ENCODE measurements around the gene MIP. TPM values are rescaled to one million over a fixed set of nuclear protein-coding genes. Genes with fewer than 3 reads are reported as not detected.

The MIP gene
- not detected in 2 replicates for total RNA-seq

GRCh38 chr12:56454557-56454956 lies at the start of gene MIP:
MIP (minus strand) TSS chr12:56454657; CDS start chr12:56454613, 44 bp downstream.

DNA sequence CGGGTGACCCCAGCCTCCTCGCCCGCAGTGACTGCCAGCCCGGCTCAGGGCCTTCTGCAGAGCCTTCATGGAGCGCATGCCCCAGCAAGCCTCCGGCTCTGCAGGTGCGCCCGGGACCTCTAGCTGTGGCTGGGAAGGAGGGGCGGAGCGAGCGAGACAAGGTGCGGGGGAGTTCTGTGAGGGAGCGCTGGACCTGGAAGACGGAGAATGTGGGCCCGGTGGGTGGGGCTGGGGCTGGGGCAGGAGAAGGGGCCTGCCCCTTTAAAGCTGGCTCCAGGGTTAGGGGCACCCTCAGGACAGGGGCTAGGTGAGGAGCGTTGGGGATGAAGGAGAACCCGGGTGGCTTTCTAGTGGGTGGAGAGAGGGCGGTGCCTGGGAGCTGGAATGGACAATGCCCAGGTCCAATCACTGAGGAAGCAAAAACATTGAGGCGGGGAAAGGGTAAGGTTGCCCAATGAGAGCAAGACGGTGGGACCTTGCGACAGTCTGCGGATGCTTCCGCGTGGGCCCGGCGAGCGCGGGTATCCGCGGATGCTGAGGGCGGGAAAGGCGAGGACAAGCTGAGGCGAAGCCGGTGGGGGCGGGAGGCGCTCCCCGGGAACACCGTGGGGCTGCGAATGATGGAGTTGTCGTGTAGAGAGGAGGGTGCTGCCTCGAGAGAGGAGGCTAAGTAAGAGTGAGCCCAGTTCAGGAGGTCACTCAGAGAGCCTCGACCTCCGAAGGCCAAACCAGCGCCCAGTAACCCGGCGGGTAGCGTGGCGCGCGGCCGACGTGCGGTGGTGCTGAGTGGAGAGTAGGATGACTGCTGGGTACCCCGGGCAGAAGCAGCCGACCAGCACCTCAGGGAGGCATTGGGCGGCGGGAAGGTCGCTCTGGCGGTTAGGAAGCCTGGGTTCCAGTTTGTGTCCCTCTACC lies 33.8 kb upstream of the MIP start, which contains the start of gene GLS2:
Gene GLS2 (minus strand): TSS at position 121 of the 915 bp plus-strand sequence. CDS start 43 bp downstream, at position 78.

DNA sequence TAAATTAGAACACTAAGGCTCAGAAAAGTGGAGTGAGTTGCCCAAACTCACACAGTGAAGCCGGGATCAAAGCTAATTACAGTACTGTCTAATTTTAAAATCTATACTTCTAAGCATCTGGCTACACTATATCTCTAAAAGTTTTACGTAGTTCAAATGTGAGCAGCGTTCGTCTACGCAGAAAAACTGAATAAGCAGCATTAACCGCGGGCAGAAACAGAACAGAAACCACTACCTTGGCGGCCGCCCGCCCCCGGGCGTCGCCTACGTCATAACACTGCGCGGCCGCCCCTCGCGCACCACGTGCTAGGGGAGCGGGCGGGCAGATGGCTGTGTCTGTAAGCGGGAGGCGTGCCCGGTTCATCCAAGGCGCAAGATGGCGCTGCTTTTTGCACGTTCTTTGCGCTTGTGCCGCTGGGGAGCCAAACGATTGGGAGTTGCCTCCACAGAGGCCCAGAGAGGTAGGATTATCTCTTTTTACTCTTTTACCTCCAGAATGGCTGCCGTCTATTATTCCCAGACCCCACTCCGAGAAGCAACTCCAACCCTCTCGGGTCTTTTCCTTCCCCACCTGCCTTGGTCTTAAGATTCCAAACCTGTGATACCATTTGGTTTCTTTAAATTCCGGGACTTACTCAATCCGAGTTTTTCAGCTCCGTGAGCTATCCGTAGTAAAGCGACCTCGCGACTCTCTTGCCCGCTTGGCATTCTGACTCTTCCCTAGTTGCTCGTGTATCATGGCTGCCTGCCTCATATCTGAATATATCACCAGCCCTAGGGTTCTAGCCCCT lies 14.0 kb upstream of the MIP start, which contains the start of gene SPRYD4:
Gene SPRYD4 (plus strand): TSS at position 363 of the 791 bp plus-strand sequence. CDS start 14 bp downstream, at position 377.

DNA sequence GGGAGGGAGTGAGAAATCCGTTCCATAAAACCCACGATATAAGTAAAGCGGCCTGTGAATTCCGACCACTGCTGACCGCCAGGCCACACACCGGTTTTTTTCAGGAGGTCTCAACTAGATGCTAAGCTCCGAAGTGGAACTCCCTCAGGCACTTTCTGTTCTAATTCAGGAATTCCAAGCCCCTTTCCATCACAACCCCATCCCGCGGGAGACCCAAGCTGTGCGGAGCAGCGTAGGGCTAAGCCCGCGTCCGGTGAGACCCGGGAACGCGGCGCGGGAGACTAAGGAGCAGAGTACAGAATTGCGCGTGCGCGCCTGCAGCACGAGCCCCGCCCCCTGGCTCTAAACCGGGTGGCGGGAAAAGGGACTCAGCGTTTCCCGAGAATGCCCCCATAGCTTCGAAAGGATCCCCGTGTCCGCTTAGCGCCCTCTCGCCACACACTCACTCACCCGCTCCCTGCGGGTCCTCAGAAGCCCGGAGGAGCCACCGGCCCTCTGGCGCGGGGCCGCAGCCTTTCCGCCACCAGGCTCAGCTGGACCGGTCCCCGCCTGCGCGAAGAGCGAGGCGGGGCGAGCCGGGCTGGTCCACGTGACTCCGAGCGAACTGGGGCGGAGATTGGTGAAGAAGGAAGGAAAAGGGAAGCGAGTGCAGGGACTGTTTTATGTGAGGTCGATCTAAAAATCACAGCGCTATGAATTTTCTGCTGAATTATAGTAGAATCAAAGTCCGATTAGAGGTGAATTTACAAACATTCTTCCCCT lies 5.4 kb downstream of the MIP start, which contains the start of gene TIMELESS:
Gene TIMELESS (minus strand): TSS at position 567 of the 762 bp plus-strand sequence. CDS start 15,256 bp downstream, outside the sequence.

Other genes starting within 250 kb of the MIP start
- 69.4 and 113 TPM in 2 replicates for gene RNF41, start 232.7 kb downstream of the MIP start, total RNA-seq
- gene NABP2, start 230.3 kb downstream of the MIP start, total RNA-seq, result 29.3 and 31.5 TPM in 2 replicates
- not detected in 2 replicates for gene SLC39A5, start 224.6 kb downstream of the MIP start, total RNA-seq
- gene ANKRD52, start 196.3 kb downstream of the MIP start, total RNA-seq, result 15.3 and 23.5 TPM in 2 replicates
- gene COQ10A, start 187.7 kb downstream of the MIP start, total RNA-seq, result 12.5 and 13.9 TPM in 2 replicates
- gene CS, start 154.3 kb downstream of the MIP start, total RNA-seq, result 75.0 and 76.6 TPM in 2 replicates
- gene CNPY2, start 138.7 kb downstream of the MIP start, total RNA-seq, result 77.7 and 92.1 TPM in 2 replicates
- 14.1 and 19.2 TPM in 2 replicates for gene PAN2, start 120.7 kb downstream of the MIP start, total RNA-seq
- gene IL23A, start 115.8 kb downstream of the MIP start, total RNA-seq, result not detected in 2 replicates
- gene STAT2, start 94.5 kb downstream of the MIP start, total RNA-seq, result 128 and 161 TPM in 2 replicates
- not detected in 2 replicates for gene APOF, start 91.8 kb downstream of the MIP start, total RNA-seq
- gene TIMELESS, start 5.2 kb downstream of the MIP start, total RNA-seq, result 2.5 and 6.8 TPM in 2 replicates
- gene SPRYD4, start 13.9 kb upstream of the MIP start, total RNA-seq, result 0.51 and 1.3 TPM in 2 replicates
- gene GLS2, start 33.5 kb upstream of the MIP start, total RNA-seq, result not detected in 2 replicates
- 12.6 and 15.2 TPM in 2 replicates for gene RBMS2, start 67.2 kb upstream of the MIP start, total RNA-seq
- gene BAZ2A, start 175.7 kb upstream of the MIP start, total RNA-seq, result 25.2 and 25.7 TPM in 2 replicates
- gene ATP5F1B, start 191.3 kb upstream of the MIP start, total RNA-seq, result 334 and 373 TPM in 2 replicates
- gene PTGES3, start 233.6 kb upstream of the MIP start, total RNA-seq, result 43.8 and 52.3 TPM in 2 replicates